EL (cell line): ENCODE results near the gene FAM156A.
"Not testable (repeated sequence)": the region's sequence is repeated elsewhere in the genome, so short reads cannot be mapped to it uniquely, and the experiment has no call there.

Source experiments
- DNase-seq: peaks from one replicate; pipeline ENCODE4 v3.0.0-alpha.2; 2016

The FAM156A gene

DNA sequence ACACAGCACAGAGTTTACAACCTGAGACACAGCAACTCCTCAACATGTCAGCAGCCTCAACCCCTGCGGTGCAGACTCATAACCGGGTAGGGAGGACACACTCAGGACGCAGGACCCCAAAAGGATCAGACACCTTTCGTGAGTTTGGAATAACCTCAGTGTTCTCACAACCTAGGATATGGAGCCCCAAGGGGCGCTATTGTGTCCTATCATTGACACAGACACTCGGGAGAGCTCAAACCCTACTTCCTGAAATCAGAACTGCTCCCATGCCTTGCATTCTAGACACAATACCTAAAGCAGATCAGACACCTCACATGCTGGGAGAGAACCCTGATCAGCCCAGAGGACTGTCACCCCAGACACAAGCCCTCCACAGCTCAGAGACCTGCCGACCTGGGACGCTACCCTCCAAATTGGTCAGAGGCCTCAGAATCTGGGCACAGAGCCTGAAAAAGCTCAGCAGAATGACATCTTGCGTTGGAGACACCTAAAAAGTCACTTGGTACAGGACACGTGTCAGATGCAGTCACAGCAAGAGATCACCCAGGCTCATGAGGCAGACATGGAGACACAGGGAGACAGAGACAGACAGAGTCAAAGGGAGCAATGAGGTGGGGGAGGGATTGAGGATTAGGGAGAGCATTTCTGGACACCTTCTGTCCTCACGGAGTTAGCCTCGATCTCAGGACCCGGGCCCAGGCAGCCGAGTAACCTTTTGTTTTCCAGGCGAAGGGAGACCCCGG lies 8.8 kb upstream of the FAM156A start:
- not testable (repeated sequence) for DNase-seq

- DNase-seq = not testable (repeated sequence)
Measured at GRCh38 chrX:52958961-52959360, 643 bp upstream of the FAM156A start.

DNA sequence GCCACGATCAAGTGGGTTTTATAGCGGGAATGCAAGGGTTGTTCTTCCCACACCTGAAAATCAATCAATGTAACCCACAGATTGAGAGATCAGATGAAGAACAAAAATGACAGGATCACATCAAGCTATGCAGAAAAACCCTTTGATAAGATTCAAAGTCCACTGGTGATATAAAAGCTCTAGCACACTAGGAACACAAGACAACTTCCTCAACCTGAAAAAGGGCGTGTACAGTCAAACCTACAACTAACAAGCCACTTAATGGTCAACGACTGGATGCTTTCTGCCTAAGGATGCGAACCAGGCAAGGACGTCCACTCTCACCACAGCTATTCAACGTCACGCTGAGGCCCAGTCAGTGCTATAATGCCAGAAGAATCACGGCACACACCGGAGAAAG lies 8.4 kb downstream of the FAM156A start:
- not testable (repeated sequence) for DNase-seq

DNA sequence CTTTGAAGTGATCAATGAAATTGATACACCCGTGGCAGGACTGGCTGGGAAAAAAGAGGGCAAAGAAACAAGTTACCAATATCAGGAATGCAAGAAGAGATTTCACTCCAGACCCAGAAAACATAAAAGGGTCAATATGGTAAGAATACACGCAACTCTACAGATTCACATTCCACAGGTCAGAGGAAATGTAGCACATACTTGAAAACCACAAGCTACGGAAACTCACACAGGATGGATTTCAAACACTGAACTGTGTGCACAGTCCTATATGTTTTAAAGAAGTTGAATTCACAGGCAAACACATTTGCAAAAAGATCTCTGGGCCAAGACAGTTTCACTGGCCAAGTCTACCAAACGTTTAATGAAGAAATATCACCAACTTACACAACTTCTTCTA lies 9.0 kb downstream of the FAM156A start:
- DNase-seq = not testable (repeated sequence)

DNA sequence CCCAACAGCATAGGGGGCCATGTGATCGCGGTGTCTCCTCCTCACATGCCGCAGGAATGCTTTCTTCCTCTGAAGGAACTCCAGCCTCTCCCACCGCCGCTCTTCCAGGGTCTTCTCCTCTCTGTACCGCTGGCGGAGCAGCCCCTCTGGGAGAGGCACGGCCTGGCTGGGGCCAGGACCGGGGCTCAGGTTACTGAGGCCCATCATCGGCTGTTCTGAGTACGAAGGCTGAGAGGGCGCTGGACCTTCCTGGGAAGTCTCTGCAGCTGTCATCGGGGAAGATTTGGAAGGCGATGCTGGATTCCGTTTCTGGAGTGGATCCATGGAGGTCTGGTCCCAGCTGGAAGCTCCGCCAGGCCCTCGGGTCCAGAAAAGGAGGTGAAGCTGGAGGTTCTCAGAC lies 10.1 kb downstream of the FAM156A start:
- DNase-seq = not testable (repeated sequence)

DNA sequence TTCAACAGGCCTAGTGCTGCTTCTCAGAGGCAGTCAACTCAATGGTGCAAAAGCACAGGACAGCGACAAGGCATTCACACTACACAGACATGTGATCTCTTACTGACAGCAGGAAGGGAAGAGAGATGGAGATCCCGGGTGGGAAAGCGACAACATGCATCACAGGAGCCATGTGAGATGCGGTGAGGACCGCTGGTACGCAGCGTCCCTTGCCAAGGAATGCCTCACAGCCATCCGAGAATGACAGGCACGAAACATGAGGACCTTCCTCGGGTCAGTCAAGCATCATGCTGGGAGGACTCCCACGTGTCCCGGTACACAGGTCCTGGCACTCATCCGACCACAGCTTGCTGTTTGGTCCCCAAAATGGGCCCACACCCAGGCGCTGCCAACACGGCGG lies 10.8 kb downstream of the FAM156A start:
- not testable (repeated sequence) for DNase-seq

- not testable (repeated sequence) for DNase-seq
Measured at GRCh38 chrX:52945838-52946494, 12.4 kb downstream of the FAM156A start.

- DNase-seq = not testable (repeated sequence)
Measured at GRCh38 chrX:52941728-52942127, 16.6 kb downstream of the FAM156A start.

GRCh38 chrX:52940704-52941103 lies 17.6 kb downstream of the FAM156A start:
- not testable (repeated sequence) for DNase-seq

- DNase-seq = not testable (repeated sequence)
Measured at GRCh38 chrX:52935470-52935784, 22.9 kb downstream of the FAM156A start.

GRCh38 chrX:52934704-52935469 lies 23.4 kb downstream of the FAM156A start:
- DNase-seq = peak; percentile 91

DNA sequence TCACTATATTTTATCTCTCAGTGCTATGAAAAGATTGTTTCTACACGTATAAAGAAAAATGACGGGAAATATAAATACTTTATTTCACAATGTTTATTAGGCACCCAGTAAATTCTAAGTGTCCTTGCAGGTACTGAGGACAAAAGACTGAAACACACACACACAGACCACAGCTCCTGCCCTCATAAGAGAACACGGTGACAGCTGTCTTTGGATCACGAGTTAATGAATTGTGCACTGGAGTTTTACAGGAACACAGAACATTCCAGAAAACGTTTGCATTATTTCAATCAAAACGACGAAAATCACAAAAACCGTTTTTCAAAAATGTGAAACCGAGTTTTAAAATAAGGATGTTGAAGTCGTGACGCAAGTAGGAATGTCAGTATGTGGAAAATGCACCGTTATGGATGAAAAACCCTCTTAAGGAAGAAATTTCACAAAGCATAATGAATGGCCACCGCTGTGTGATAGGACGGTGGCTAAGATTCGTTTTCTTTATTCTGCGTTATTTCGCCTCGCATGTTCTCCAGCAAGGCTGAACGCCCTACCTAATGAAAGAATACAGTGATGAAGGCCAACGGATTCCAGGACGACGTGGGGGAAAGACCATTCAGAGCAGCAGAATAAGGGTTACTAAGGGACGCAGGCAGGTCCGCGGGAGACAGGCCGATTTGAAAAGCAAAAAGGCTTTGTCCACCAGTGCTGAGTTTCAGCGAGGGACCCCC lies 24.2 kb downstream of the FAM156A start:
- no peak for DNase-seq

- no peak for DNase-seq
Measured at GRCh38 chrX:52933213-52933612, 25.1 kb downstream of the FAM156A start.

- not testable (repeated sequence) for DNase-seq
Measured at GRCh38 chrX:52930214-52930613, 28.1 kb downstream of the FAM156A start.

- DNase-seq = peak; percentile 46
Measured at GRCh38 chrX:52923781-52924241, 34.5 kb downstream of the FAM156A start.

DNA sequence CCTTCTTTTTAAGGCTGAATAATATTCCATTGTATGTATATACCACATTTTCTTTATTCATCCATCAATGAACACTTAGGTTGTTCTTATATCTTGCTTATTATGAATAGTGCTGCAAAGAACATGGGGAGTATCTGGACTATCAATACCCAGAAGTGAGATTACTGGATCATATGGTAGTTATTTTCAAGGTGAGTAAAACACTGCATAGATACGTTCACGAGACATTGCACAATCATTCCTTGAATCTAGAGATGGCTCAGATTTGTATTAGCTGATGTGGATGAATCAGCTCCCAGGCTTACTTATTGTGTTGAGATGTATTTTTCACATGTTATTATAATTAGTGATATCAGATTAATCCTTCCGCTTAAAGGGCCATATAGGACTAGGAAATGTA lies 43.6 kb downstream of the FAM156A start:
- DNase-seq = not testable (repeated sequence)

- DNase-seq = not testable (repeated sequence)
Measured at GRCh38 chrX:52913681-52914080, 44.6 kb downstream of the FAM156A start.

DNA sequence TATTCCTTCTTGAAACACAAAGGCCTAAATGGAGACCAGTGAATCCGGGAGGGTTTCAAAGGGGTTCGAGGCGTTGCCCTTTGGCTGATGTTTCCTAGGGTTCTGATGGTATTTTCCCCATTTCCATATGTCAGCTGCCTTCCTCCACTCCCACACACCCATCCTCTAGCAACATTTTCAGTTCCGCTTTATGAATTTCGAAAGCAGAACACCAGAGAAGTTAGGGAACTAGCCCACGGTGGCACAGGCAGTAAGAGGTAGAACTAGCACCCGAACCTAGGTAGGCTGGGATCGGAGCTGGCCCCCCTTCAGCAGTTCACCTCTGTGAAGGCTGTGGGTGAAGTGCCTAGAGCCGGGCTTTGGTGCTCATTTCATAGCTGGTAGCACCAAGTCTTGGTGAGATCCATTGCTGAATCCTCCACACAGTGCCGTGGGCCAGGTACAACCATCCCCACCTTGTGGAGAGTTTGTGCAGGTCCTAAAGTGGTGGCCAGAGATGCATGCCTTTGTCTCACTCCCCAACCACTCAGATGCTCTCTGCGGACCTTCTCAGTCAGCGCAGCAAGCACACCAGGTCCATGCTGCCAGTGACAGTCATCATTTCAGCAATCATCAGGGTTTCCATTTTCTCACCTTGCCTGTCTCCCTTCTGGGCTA lies 48.9 kb downstream of the FAM156A start:
- not testable (repeated sequence) for DNase-seq

DNA sequence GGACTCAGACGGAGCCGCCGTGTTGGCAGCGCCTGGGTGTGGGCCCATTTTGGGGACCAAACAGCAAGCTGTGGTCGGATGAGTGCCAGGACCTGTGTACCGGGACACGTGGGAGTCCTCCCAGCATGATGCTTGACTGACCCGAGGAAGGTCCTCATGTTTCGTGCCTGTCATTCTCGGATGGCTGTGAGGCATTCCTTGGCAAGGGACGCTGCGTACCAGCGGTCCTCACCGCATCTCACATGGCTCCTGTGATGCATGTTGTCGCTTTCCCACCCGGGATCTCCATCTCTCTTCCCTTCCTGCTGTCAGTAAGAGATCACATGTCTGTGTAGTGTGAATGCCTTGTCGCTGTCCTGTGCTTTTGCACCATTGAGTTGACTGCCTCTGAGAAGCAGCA lies 50.4 kb downstream of the FAM156A start:
- DNase-seq = not testable (repeated sequence)

DNA sequence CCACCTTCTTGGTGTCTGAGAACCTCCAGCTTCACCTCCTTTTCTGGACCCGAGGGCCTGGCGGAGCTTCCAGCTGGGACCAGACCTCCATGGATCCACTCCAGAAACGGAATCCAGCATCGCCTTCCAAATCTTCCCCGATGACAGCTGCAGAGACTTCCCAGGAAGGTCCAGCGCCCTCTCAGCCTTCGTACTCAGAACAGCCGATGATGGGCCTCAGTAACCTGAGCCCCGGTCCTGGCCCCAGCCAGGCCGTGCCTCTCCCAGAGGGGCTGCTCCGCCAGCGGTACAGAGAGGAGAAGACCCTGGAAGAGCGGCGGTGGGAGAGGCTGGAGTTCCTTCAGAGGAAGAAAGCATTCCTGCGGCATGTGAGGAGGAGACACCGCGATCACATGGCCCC lies 51.2 kb downstream of the FAM156A start:
- not testable (repeated sequence) for DNase-seq

- DNase-seq = not testable (repeated sequence)
Measured at GRCh38 chrX:52906072-52906471, 52.2 kb downstream of the FAM156A start.

DNA sequence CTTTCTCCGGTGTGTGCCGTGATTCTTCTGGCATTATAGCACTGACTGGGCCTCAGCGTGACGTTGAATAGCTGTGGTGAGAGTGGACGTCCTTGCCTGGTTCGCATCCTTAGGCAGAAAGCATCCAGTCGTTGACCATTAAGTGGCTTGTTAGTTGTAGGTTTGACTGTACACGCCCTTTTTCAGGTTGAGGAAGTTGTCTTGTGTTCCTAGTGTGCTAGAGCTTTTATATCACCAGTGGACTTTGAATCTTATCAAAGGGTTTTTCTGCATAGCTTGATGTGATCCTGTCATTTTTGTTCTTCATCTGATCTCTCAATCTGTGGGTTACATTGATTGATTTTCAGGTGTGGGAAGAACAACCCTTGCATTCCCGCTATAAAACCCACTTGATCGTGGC lies 52.8 kb downstream of the FAM156A start:
- not testable (repeated sequence) for DNase-seq
